ENCODE results near the gene VPS25.

DNA sequence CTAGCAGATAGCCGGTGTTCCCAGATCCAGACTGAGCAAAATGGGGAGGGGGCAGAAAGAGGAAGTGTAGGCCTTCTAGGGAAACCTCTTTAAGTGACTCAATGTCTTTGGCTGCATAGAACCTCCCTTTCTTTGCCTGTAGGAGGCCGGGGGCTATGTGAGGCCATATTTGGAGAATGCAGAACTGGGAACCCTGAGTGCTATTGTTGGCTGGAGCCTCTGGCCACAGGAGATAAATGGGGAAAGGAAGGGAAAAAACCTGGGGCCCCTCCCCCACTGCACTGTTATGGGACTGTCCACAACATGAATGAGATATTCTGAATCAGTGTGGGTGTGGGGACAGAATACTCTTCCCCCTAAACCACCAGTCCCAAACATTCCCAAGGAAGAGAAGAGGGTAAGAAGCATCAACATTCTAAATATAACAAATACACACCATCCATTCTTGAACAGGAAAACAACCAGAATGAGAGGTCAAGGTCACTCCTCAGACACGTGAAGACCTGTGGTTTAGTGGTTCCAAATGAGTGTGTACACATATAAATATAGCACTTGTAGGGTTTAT lies 2.4 kb downstream of the VPS25 start:
- TF ChIP-seq CTCF (conservative IDR thresholded peaks at IDR 0.05): no peak
- no peak for TF ChIP-seq ZFX (IDR thresholded peaks at IDR 0.05)
